SHP77 (cell line): ENCODE data around the gene ITIH1.
A peak's percentile ranks its signal among the peaks of the same experiment; 100 is the strongest.
"Not testable (repeated sequence)": the region's sequence is repeated elsewhere in the genome, so short reads cannot be mapped to it uniquely, and the experiment has no call there.

Experiments used
- DNase-seq, 2 experiments: peaks; one replicate each; lab custom pipeline; 2025; lab: John Stamatoyannopoulos, UW

Gene ITIH1, protein sequence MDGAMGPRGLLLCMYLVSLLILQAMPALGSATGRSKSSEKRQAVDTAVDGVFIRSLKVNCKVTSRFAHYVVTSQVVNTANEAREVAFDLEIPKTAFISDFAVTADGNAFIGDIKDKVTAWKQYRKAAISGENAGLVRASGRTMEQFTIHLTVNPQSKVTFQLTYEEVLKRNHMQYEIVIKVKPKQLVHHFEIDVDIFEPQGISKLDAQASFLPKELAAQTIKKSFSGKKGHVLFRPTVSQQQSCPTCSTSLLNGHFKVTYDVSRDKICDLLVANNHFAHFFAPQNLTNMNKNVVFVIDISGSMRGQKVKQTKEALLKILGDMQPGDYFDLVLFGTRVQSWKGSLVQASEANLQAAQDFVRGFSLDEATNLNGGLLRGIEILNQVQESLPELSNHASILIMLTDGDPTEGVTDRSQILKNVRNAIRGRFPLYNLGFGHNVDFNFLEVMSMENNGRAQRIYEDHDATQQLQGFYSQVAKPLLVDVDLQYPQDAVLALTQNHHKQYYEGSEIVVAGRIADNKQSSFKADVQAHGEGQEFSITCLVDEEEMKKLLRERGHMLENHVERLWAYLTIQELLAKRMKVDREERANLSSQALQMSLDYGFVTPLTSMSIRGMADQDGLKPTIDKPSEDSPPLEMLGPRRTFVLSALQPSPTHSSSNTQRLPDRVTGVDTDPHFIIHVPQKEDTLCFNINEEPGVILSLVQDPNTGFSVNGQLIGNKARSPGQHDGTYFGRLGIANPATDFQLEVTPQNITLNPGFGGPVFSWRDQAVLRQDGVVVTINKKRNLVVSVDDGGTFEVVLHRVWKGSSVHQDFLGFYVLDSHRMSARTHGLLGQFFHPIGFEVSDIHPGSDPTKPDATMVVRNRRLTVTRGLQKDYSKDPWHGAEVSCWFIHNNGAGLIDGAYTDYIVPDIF

DNA sequence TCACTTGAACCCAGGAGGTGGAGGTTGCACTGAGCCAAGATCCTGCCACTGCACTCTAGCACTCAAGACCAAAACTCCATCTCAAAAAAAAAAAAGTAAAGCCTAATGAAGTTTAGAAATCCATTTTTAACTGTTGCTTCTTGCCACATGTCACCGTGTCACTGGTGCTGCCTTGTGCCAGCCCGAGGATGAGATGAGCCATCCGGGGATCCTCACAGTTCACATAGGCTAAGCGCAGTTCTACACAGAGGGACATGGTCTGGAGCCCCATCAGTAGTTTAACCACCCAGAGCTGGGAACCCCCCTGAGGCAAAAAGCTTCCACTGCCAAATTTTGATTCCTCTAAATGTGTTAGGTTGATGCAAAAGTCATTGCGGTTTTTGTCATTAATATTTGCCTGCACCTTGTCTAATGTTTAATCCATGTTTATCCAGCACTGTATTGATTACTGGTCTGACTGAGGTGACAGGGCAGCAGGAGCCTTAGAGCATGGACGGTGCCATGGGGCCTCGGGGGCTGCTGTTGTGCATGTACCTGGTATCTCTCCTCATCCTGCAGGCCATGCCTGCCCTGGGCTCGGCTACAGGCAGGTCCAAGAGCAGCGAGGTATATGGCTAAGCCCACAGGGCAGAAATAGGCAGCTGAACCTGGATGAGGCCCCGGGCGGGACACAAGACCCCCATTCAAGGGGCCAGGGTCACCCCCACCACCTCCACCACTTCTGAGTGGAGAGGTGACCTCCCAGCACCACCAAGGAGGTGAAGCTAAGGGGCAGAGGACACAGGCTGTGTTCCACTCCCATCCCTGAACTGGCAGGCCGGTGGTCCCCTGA lies at the start of gene ITIH1:
Gene ITIH1 (plus strand): TSS at position 473 of the 832 bp plus-strand sequence. CDS start 17 bp downstream, at position 490.
- no peak for DNase-seq

DNA sequence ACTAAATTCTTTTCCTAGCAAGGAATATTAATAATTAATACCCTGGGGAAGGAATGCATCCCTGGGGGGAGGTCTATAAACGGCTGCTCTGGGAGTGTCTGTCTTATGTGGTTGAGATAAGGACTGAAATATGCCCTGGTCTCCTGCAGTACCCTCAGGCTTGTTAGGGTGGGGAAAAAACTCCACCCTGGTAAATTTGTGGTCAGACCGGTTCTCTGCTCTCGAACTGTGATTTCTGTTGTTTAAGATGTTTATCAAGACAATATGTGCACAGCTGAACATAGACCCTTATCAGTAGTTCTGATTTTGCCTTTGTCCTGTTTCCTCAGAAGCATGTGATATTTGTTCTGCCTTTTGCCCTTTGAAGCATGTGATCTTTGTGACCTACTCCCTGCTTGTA lies 48.6 kb upstream of the ITIH1 start:
- not testable (repeated sequence) for DNase-seq

DNA sequence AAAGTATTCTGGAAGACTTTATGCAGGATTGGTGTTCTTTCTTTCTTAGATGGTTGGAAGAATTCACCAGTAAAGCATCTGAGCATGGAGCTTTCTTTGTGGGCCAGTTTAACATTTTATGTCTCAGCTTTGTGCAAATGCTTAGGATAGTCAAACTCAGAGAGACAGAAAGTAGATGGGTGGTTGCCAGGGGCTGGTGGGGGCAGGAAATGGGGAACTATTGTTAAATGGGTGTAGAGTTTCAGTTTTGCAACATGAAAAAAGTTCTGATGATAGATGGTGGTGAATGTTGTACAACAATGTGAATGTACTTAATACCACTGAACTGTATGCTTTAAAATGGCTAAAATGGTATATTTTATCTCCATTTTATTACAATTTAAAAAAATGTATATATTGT lies 46.7 kb upstream of the ITIH1 start:
- no peak for DNase-seq

DNA sequence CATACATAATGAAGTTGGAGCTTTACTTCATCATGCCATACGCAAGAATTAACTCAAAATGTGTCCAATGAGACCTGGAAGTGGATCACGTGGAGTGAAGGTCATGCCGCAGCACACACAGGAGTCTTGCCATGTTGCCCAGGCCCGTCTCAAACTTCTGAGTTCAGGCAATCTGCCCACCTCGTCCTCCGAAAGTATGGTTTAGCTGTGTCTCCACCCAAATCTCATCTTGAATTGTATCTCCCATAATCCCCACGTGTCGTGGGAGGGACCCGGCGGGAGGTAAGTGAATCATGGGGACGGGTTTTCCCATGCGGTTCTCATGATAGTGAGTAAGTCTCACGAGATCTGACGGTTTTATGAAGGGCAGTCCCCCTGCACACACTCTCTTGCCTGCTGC lies 45.8 kb upstream of the ITIH1 start:
- DNase-seq: no peak

DNA sequence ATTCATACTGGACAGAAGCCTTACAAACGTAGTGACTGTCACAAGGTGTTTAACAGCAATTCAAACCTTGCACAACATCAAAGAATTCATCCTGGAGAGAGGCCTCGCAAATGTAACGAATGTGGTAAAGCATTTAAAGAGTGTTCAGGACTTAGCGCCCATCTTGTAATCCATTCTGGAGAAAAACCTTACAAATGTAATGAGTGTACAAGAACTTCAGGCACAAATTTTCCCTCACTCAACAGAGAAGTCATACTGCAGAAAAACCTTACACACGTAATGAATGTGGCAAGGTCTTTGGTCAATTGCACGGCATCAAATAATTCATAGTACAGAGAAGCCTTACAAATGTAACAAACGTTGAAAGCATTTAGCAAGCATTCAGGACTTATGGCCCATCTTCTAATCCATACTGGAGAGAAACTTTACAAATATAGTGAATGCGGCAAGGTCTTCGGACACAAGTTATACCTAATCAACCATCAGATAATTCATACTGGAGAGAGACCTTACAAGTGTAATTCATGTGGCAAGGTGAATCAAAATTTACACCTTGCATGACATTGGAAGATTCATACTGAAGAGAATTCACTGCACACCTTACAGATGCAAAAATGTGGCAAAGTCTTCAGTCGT lies 44.0 kb upstream of the ITIH1 start:
- no peak for DNase-seq

DNA sequence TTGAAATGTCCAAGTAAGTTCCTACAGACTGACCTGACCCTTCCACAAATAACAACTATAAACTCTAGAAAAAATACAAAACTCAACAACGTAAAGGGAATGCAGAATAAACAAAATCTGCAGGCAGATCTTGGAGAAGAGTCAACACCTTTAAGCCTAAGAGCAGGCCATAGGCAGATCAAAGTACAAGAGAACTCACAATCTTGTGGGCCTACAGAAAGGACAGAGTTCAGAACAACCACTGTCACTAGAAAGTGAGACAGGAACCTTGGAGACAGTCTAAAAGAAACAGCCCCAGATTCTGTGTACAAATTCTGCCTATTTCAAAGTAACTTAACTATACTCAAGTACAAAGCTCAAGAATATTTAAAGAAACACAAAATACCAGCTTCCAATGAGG lies 37.7 kb upstream of the ITIH1 start:
- DNase-seq: no peak

DNA sequence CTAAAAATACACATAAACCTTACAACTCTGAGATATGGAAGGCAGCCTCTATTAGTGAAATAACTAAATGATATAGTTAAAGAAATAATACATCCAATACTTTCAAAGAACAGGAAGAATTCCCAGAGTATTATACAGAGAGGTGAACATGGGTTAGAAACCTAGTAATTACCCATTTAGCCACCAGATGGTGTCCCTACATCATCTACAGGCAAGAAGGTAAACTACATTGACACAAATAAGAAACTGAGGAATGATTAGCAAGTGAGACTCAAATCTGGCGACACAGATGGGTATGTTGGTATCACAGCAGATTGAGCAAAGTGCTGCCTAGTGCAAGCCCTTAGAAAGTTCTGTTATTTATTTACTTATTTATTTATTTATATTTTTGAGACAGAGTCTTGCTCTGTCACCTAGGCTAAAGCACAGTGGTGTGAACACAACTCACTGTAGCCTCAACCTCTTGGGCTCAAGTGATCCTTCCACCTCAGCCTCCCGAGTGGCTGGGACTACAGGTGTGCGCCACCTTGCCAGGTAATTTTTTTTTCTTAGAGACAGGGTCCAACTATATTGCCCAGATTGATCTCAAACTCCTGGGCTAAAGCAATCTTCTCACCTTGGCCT lies 34.9 kb upstream of the ITIH1 start:
- peak in 1 of 2 experiments; percentile 2 for DNase-seq

DNA sequence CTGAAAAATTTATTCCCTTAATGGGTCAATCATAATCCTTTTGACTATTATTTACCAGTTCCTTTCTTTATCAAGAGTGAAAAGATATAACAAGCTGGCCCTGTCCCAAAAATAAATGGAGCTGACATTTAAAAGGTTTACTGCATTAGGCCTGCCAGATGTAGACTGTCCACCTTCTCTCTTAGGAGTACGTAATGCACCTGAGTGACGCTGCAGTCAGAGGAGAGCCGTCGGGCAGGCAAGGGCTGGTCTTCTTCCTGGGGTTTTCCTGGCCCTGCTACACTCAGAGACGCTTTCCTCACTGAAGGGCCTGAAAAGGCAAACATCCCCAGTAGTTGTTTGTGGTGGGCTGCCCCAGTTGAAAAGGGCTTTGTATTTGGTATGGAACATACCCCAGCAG lies 34.2 kb upstream of the ITIH1 start:
- DNase-seq: no peak

DNA sequence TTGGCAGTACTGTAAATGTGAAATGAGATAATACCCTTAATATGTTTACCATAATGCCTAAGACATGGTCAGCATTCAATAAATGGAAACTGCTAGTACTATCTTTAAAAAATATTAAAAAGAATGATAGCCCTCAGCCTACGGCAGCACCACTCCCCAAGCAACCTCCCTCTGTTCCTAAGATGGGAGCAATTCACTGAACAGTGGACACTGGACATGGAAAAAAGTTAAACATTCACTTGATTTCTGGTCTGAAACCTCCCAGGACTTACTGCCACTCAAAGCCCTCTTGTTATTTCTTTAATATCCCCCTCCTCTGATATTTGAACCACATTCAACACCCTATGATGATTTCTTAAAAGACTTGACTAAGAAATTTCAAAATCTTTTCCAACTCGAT lies 33.7 kb upstream of the ITIH1 start:
- DNase-seq: no peak

DNA sequence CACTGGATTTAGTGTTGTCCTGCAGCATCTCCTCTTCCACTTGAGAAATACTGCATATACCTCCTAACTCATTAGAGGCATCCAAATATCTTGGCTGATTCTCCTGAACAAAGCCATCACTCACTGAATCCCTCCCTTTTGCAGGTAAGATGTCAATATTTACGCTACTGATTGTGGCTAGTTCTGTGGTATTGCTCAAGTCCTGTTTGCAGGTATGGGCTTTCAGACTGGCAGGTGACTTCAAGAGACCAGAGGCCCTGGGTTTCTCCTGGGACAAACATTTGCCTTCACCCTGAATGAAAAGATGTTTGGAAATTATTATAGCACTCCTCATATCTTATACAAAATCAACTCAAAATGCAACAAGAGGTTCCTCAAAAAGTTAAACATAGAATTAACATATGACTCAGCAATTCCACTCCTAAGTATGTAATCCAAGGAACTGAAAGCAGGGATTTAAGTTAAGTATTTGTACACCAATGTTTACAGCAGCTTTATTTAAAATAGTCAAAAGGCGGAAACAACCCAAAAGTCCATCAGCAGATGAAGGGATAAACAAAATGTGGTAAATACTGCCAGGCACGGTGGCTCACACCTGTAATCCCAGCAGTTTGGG lies 25.2 kb upstream of the ITIH1 start:
- DNase-seq: no peak

DNA sequence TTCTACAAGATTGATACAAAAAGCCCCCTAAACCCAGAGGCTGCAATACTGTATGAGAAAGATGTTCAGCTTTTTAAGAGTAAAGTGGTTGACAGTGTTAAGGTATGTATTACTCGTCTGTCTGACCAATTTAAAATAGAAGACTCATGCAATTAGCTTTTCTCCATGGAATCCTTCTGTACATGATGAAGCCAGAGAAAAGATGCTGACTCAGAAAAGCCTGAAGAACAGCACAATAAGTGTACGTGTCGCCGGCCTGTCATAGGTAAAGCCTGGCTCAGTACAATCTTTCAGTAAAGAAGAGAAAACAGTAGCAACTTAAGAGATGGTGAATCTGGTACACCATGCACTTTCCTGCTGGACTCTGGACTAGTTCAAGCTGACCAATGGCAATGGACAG lies 23.0 kb upstream of the ITIH1 start:
- DNase-seq: no peak

DNA sequence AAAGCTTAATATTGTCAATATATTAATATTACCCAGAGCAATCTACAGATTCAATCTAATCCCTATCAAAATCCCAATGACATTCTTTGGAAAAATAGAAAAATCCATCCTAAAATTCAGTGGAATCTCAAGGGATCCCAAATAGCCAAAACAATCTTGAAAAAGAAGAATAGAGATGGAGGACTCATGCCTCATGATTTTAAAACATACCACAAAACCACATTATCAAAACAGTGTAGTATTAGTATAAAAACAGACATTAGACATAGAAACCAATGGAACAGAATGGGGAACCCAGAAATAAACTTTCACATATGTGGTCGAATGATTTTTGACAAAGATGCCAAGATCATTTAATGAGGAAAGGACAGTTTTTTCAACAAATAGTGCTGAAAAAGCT lies 21.3 kb upstream of the ITIH1 start:
- no peak for DNase-seq

DNA sequence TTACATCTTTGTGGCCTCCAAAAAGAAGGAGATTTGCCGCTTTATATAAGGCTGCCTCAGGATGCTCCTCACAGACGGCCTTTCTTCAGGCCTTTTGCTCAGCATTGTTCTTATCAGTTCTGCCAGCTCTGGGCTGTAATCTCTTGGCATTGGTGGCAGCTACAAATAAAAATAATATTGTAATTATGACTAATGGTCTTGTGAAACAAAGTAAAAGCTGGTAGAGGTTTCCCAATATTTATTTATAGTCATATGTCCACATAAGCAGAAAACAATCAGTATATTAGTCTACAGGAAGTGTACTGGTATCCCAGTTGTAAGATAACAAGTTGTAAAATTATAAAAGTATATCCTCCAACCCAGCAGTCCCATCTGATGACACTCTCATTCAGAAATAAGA lies 13.9 kb upstream of the ITIH1 start:
- no peak for DNase-seq

DNA sequence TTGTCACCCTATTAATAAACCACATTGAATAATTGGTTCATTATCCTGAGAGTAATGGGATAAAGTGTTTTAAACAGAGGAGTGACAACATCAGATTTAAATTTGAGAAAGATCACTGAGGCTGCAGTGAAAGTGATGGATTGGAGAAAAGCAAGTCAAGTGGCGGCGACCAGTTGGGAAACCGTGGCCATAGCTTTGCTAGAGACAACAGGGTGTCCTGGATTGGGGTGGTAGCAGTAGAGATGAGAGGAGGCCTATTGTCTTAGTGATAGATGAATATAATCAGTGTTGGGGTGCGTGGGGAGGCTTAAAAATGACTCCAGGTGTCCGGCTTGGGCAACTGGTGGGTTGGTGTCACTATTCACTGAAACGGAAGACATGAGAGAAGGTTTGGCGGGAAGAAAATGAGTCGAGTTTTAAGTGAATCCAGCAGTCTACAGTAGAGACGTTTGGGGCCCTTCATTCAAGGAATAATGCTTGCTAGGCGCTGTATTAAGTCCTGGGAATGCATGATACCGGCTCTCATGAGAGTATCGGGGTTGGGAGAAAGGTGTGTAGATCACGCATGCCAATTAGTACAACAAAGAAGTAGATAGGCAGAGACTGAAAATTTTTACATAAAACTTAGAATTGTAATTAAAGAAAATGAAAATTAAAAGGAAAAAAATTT lies 7.5 kb upstream of the ITIH1 start:
- no peak for DNase-seq

DNA sequence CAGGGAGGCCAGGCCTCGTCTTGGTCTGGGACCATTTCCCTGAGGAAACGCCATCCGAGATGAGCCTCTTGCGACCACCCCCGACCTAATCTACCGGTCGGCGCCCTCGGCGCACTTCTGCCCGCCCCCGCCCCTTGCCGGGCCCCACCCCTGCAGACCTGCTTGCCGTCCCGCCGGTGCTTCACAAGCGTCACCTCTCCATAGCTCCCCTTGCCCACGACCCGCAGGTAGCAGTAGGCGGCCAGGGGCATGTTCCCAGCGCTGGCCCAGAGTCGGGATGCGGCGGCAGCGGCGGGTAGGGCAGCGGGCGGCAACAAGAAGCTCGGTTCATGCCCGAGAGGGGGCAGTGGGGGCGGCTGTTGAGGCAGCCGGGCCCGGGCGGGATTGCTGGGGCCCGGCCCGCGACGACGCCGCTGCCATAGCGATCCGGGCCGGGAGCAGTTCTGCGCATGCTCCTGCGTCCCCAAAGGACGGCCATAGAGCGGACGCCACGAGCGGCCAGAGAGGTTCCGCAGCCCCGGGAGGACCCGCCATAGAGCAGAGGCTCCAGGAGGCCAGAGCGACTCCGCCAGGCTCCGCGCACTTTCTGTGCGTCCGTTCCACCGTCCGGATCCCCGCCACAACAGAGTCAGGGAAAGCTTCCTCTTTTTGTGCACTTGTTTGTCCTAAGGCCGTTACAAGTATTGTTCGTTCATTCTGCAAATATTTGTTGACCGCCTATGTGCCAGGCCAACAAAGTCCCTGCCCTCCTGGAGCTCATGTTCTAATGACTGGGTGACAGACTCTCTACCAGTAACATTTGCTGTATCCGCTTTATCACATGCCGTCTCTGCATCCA lies 6.7 kb upstream of the ITIH1 start, which contains the start of gene NEK4:
Gene NEK4 (minus strand): TSS at position 445 of the 838 bp plus-strand sequence. CDS start 194 bp downstream, at position 251.
- peak; percentile 85 to 86 for DNase-seq

DNA sequence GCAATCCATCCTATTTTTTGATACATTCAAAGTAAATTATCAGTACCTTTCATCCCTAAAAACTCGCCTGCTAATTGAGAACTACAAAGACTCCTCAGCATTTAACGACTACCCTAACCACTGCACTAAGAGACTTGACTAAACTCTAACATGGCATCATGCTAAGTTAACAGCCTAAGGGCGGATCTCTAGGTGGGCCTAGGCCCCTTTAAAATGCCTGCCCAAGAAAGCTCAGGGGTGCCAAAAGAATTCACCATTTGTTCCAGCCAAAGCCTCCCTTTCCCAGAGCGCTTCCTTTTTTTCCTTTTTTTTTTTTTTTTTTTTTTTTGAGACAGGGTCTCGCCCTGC lies 6.1 kb upstream of the ITIH1 start:
- no peak for DNase-seq

DNA sequence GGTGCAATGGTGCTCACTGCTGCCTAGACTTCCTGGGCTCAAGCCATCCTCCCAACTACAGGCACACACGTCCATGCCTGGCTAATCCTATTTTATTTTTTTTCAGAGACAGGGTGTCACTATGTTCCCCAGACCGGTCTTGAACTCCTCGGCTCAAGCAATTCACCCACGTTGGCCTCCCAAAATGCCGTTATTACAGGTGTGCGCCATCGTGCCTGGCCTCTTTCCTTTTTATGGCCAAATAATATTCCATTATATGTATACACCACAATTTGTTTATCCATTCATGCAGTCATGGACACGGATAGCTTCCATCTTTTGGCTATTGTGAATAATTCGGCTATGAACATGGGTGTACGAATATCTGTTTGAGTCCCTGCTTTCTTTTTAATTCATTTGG lies 5.7 kb upstream of the ITIH1 start:
- DNase-seq: no peak

DNA sequence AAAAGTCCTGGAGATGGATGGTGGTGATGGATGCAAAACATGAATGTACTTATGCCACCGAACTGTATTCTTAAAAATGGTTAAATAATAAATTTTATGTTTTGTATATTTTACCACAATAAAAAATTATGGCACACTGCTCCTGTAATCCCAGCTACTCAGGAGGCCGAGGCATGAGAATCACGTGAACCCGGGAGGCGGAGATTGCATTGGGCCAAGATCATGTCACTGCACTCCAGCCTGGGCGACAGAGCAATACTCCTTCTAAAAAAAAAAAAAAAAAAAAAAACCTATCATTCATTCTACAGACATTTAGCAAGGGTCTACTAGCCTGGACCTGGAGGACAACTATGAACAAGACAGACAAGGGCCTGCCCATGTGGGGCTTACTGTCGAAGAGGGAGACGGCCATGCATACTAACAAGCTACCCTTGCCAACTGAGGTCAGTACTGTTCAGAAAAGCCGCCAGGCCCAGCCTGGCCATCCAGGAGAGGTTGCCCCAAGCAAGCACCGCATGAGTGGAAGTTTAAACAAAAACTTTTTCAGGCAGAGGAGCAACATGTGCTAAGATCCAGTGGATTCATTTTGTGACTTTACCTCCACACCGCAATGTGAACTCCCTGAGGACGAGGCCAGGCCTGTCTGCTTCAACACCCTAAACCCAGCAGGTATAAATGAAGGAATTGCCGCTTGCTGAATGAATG lies 3.9 kb upstream of the ITIH1 start:
- no peak for DNase-seq
